HFFc6 (cell line): ENCODE measurements around the gene PPP1R2B. TPM values are rescaled to one million over a fixed set of nuclear protein-coding genes. Genes with fewer than 3 reads are reported as not detected.

Experiments used
- DNase-seq: peaks from one replicate; pipeline ENCODE4 v3.0.0-alpha.2; 2018
- H3K27ac Mint-ChIP-seq: 2 replicates; pipeline ENCODE4 v1.8.0; 2020; ENCODE audit warnings: mild to moderate bottlenecking, mixed read lengths
- H3K27me3 Mint-ChIP-seq: 2 replicates; pipeline ENCODE4 v1.8.0; 2021; ENCODE audit warnings: mild to moderate bottlenecking, moderate library complexity, mixed read lengths; ENCODE audit not compliant: insufficient read depth
- H3K36me3 Mint-ChIP-seq: 2 replicates; pipeline ENCODE4 v1.8.0; 2021; ENCODE audit warnings: low read depth, mixed read lengths
- H3K4me1 Mint-ChIP-seq: 2 replicates; pipeline ENCODE4 v1.8.0; 2020; ENCODE audit warnings: low read depth, mixed read lengths
- H3K4me3 Mint-ChIP-seq: 2 replicates; pipeline ENCODE4 v1.8.0; 2020; ENCODE audit warnings: mild to moderate bottlenecking, moderate library complexity, mixed read lengths
- H3K9me3 Mint-ChIP-seq: 2 replicates; pipeline ENCODE4 v1.8.0; 2020; ENCODE audit warnings: mild to moderate bottlenecking, mixed read lengths
- CTCF ChIP-seq: fragments of 200-600 bp; sonication (generic); IDR thresholded peaks from 2 replicates; pipeline ENCODE4 v1.5.0; 2021; ENCODE audit warnings: antibody characterized with exemption, mild to moderate bottlenecking
- total RNA-seq, 6 experiments: library from RNA; stranded (reverse); fragmentation: NEBNext Ultra II Directional; extraction: Animal tissue kit (Norgen Biotek cat#: 25700); gene quantifications; 2 replicates in 1 of 6; 3 replicates in 5 of 6; pipeline ENCODE4 v1.2.3, GENCODE V29; 2021

The PPP1R2B gene
- total RNA-seq, 6 experiments from 2014 or later = not detected

- H3K27ac Mint-ChIP-seq = no peak overlapping the region
- no peak for TF ChIP-seq CTCF
- DNase-seq = no peak
- H3K4me1 Mint-ChIP-seq = no peaks in the 10 kb centered on the region
- H3K36me3 Mint-ChIP-seq = no peaks in the 10 kb centered on the region
- H3K9me3 Mint-ChIP-seq = peaks cover 26% of the 10 kb centered on the region
- no peak overlapping the region for H3K4me3 Mint-ChIP-seq
- no peaks in the 10 kb centered on the region; the same call in 1 of the 2 replicates for H3K27me3 Mint-ChIP-seq
These were observed 20.4 kb downstream of the PPP1R2B start for GRCh38 chr5:156870498-156870839.

GRCh38 chr5:156871212-156871611 lies 21.1 kb downstream of the PPP1R2B start:
- no peak for TF ChIP-seq CTCF
- Mint-ChIP-seq H3K4me1 (no peaks in the 10 kb centered on the region), H3K4me3 (no peak overlapping the region), H3K36me3 (no peaks in the 10 kb centered on the region), H3K9me3 (peaks cover 26% of the 10 kb centered on the region), H3K27me3 (no peaks in the 10 kb centered on the region; the same call in 1 of the 2 replicates), H3K27ac (no peak overlapping the region)
- no peak for DNase-seq

GRCh38 chr5:156879665-156880285 lies 29.7 kb downstream of the PPP1R2B start:
- no peaks in the 10 kb centered on the region for H3K27me3 Mint-ChIP-seq
- no peak overlapping the region for H3K4me3 Mint-ChIP-seq
- TF ChIP-seq CTCF = no peak
- no peak for DNase-seq
- no peaks in the 10 kb centered on the region for H3K36me3 Mint-ChIP-seq
- H3K4me1 Mint-ChIP-seq = no peaks in the 10 kb centered on the region
- H3K9me3 Mint-ChIP-seq = peaks cover 37% of the 10 kb centered on the region
- no peak overlapping the region for H3K27ac Mint-ChIP-seq

- DNase-seq = no peak
- Mint-ChIP-seq H3K4me1 (no peaks in the 10 kb centered on the region), H3K27ac (no peak overlapping the region), H3K27me3 (no peaks in the 10 kb centered on the region), H3K9me3 (peaks cover 59% of the 10 kb centered on the region), H3K4me3 (no peak overlapping the region), H3K36me3 (no peaks in the 10 kb centered on the region)
- no peak for TF ChIP-seq CTCF
These were observed 33.3 kb downstream of the PPP1R2B start for GRCh38 chr5:156883316-156883875.

GRCh38 chr5:156888520-156888919 lies 38.4 kb downstream of the PPP1R2B start:
- Mint-ChIP-seq H3K27ac (no peak overlapping the region), H3K36me3 (no peaks in the 10 kb centered on the region), H3K4me1 (no peaks in the 10 kb centered on the region), H3K9me3 (peaks cover 47% of the 10 kb centered on the region), H3K27me3 (no peaks in the 10 kb centered on the region), H3K4me3 (no peak overlapping the region)
- no peak for DNase-seq
- no peak for TF ChIP-seq CTCF
